SK-N-SH (cell line): ENCODE measurements around the gene INPP5K. TPM values are rescaled to one million over a fixed set of nuclear protein-coding genes. Genes with fewer than 3 reads are reported as not detected.

Experiments used
- CTCF ChIA-PET: fragments of 300-600, 350-600 bp; formaldehyde crosslinking; extraction: SDS; loops from one replicate; lab custom pipeline; 2021; lab: Yijun Ruan, JAX
- POLR2A ChIA-PET: fragments of 350-600 bp; sonication (Branson Sonifier 250); formaldehyde crosslinking; extraction: SDS; loops from one replicate; lab custom pipeline; 2020; ENCODE audit warnings: antibody characterized with exemption, inconsistent platforms; lab: Yijun Ruan, JAX
- DNase-seq: peaks from one replicate; pipeline ENCODE4 v3.0.0; 2012
- H2AFZ ChIP-seq: fragments of 200-600 bp; sonication (generic); 2 replicates; pipeline ENCODE4 v1.8.1; 2016; ENCODE audit warnings: antibody characterized with exemption, mild to moderate bottlenecking, low read depth
- H3F3A ChIP-seq: fragments of 200-600 bp; sonication (generic); replicated peaks from 2 replicates; pipeline ENCODE3; 2016; ENCODE audit warnings: antibody characterized with exemption, mild to moderate bottlenecking; ENCODE audit not compliant: insufficient read depth
- H3K27ac ChIP-seq, 2 experiments: fragments of 200-500 bp in 1 of 2; fragments of 200-600 bp in 1 of 2; sonication (Bioruptor generic) in 1 of 2; sonication (generic), shearing (Covaris generic) in 1 of 2; 2 replicates each; pipeline versions ENCODE4 v1.5.1 to v1.6.1; 2014 to 2016; ENCODE audit warnings: low read depth in 2 of 2, inconsistent platforms in 1 of 2, low read length in 1 of 2, mild to moderate bottlenecking in 1 of 2, mixed read lengths in 1 of 2
- H3K27me3 ChIP-seq: fragments of 200-600 bp; sonication (generic), shearing (Covaris generic); 2 replicates; pipeline ENCODE4 v1.6.1; 2016; ENCODE audit warnings: mixed run types; ENCODE audit not compliant: insufficient read depth
- H3K36me3 ChIP-seq, 2 experiments: fragments of 200-500 bp in 1 of 2; fragments of 200-600 bp in 1 of 2; sonication (Bioruptor generic) in 1 of 2; sonication (generic) in 1 of 2; replicated peaks in 1 of 2; 2 replicates each; pipeline versions ENCODE3 to v1.5.1; 2014 to 2016; ENCODE audit warnings: low read length in 1 of 2, mild to moderate bottlenecking in 1 of 2; ENCODE audit not compliant: insufficient read depth in 2 of 2, control insufficient read depth in 1 of 2
- H3K4me1 ChIP-seq, 2 experiments: fragments of 200-500 bp in 1 of 2; fragments of 200-600 bp in 1 of 2; sonication (Bioruptor generic) in 1 of 2; sonication (generic), shearing (Covaris generic) in 1 of 2; 2 replicates each; pipeline versions ENCODE4 v1.5.1 to v1.6.1; 2014 to 2016; ENCODE audit warnings: low read depth in 1 of 2, low read length in 1 of 2, mixed run types in 1 of 2; ENCODE audit not compliant: insufficient read depth in 2 of 2, control insufficient read depth in 1 of 2
- H3K4me2 ChIP-seq: fragments of 200-600 bp; sonication (generic), shearing (Covaris generic); 2 replicates; pipeline ENCODE4 v1.6.1; 2017; ENCODE audit warnings: mixed run types
- H3K4me3 ChIP-seq, 2 experiments: fragments of 200-500 bp in 1 of 2; fragments of 200-600 bp in 1 of 2; sonication (Bioruptor generic) in 1 of 2; sonication (generic), shearing (Covaris generic) in 1 of 2; 2 replicates each; pipeline versions ENCODE4 v1.5.1 to v1.8.1; 2014 to 2016; ENCODE audit warnings: low read depth in 2 of 2, inconsistent platforms in 1 of 2, low read length in 1 of 2, mild to moderate bottlenecking in 1 of 2, mixed read lengths in 1 of 2, moderate library complexity in 1 of 2
- H3K79me2 ChIP-seq: fragments of 200-600 bp; sonication (generic); 2 replicates; pipeline ENCODE4 v1.8.1; 2017; ENCODE audit warnings: mild to moderate bottlenecking; ENCODE audit not compliant: insufficient read depth
- H3K9ac ChIP-seq: fragments of 200-600 bp; sonication (generic); 2 replicates; pipeline ENCODE4 v1.6.1; 2017; ENCODE audit warnings: mixed run types
- H3K9me2 ChIP-seq: fragments of 200-600 bp; sonication (generic); 2 replicates; pipeline ENCODE4 v1.6.1; 2017; ENCODE audit warnings: mixed run types
- H3K9me3 ChIP-seq: fragments of 200-600 bp; sonication (generic); 2 replicates; pipeline ENCODE4 v1.6.1; 2017; ENCODE audit warnings: mixed run types, mild to moderate bottlenecking, moderate library complexity
- H4K20me1 ChIP-seq: fragments of 200-600 bp; sonication (generic); 2 replicates; pipeline ENCODE4 v1.6.1; 2017; ENCODE audit warnings: mild to moderate bottlenecking, mixed run types; ENCODE audit not compliant: insufficient read depth
- CTCF ChIP-seq: fragments of 200-600 bp; sonication (generic); IDR thresholded peaks from 2 replicates; pipeline ENCODE4 v1.6.1; 2017; ENCODE audit warnings: antibody characterized with exemption, mild to moderate bottlenecking, moderate library complexity
- EP300 ChIP-seq, 2 experiments: IDR thresholded peaks; 2 replicates each; pipeline versions ENCODE4 v1.4.0 to v1.6.1; 2012; ENCODE audit warnings: borderline replicate concordance in 1 of 2, low read depth in 1 of 2, low read length in 1 of 2
- FOSL2 ChIP-seq: IDR thresholded peaks from 2 replicates; pipeline ENCODE4 v1.4.0; 2012; ENCODE audit warnings: low read depth, mild to moderate bottlenecking, moderate library complexity, borderline replicate concordance
- GABPA ChIP-seq: IDR thresholded peaks from 2 replicates; pipeline ENCODE4 v1.4.0; 2012; ENCODE audit warnings: low read depth, mild to moderate bottlenecking
- MEF2A ChIP-seq: IDR thresholded peaks from 2 replicates; pipeline ENCODE4 v1.4.0; 2012; ENCODE audit warnings: low read depth, borderline replicate concordance
- NFIC ChIP-seq: IDR thresholded peaks from 2 replicates; pipeline ENCODE4 v1.4.0; 2012; ENCODE audit warnings: borderline replicate concordance
- NRF1 ChIP-seq: IDR thresholded peaks from 2 replicates; pipeline ENCODE4 v1.6.1; 2012; ENCODE audit warnings: low read depth, mild to moderate bottlenecking, low read length
- RAD21 ChIP-seq: IDR thresholded peaks from 2 replicates; pipeline ENCODE4 v1.6.1; 2012; ENCODE audit warnings: mild to moderate bottlenecking, low read length
- RCOR1 ChIP-seq: fragments of 150-350 bp; IDR thresholded peaks from 2 replicates; pipeline ENCODE4 v1.6.1; 2017; ENCODE audit warnings: antibody characterized with exemption, low read length
- REST ChIP-seq: IDR thresholded peaks from 2 replicates; pipeline ENCODE4 v1.6.1; 2012; ENCODE audit warnings: mild to moderate bottlenecking, low read depth, low read length, moderate library complexity
- TAF1 ChIP-seq: IDR thresholded peaks from 2 replicates; pipeline ENCODE4 v1.6.1; 2012; ENCODE audit warnings: low read depth, mild to moderate bottlenecking, low read length, moderate library complexity, borderline replicate concordance
- TEAD4 ChIP-seq: IDR thresholded peaks from 2 replicates; pipeline ENCODE4 v1.4.0; 2012; ENCODE audit warnings: mild to moderate bottlenecking, borderline replicate concordance; ENCODE audit not compliant: insufficient read depth
- USF2 ChIP-seq: fragments of 150-350 bp; IDR thresholded peaks from 2 replicates; pipeline ENCODE4 v1.6.1; 2017; ENCODE audit warnings: antibody characterized with exemption, low read length, low read depth, borderline replicate concordance
- WGBS: methylation state at CpG from one replicate; pipeline ENCODE4 v1.1.6; 2017; ENCODE audit warnings: low lambda C conversion rate; 5-methylcytosine and 5-hydroxymethylcytosine counted together
- polyA plus RNA-seq, 3 experiments: library from polyadenylated mRNA; depleted of rRNA; stranded (reverse); fragments of >200 nt; gene quantifications; 2 replicates each; pipeline ENCODE4 v1.2.3, GENCODE V29; 2012
- TF ChIP-seq, protein P1 (sequence below): IDR thresholded peaks from 2 replicates; pipeline ENCODE4; 2012
- TF ChIP-seq, protein P2 (sequence below): IDR thresholded peaks from 2 replicates; pipeline ENCODE4 v1.4.0; 2012; ENCODE audit warnings: low read depth, borderline replicate concordance
- TF ChIP-seq, protein P3 (sequence below): IDR thresholded peaks from 2 replicates; pipeline ENCODE4 v1.4.0; 2012; ENCODE audit warnings: low read depth, borderline replicate concordance

Gene INPP5K
- polyA plus RNA-seq, 1 of the 3 experiments (the other 2 are of a cell fraction) = 26.2 TPM

GRCh38 chr17:1511756-1512321 is 4.6 kb downstream of the INPP5K start:
- ChIA-PET CTCF (no interaction called here), POLR2A (interaction anchor here (1.7 kb wide), 1 partner anchor 13 kb away, joined by 5 read pairs; no protein-coding TSS in a partner anchor)
- H3K9me3 ChIP-seq = no peaks in the 10 kb centered on the region
- no peak overlapping the region for H3K4me3 ChIP-seq
- H3K4me2 ChIP-seq = no peak overlapping the region
- H3K4me1 ChIP-seq = peaks cover 0 to 10% of the 10 kb centered on the region in 2 experiments; a peak in 2 of 4 replicates
- H3K36me3 ChIP-seq = peaks cover 9 to 38% of the 10 kb centered on the region in 2 experiments
- no peak overlapping the region for H2AFZ ChIP-seq
- 93% methylated on average over 7 of the region's 7 CpGs for WGBS
- no peaks in the 10 kb centered on the region for H3K9me2 ChIP-seq
- peaks cover 9% of the 10 kb centered on the region for H3F3A ChIP-seq
- no peak for TF ChIP-seq MEF2A
- TF ChIP-seq GABPA = no peak
- TF ChIP-seq, protein P1, sequence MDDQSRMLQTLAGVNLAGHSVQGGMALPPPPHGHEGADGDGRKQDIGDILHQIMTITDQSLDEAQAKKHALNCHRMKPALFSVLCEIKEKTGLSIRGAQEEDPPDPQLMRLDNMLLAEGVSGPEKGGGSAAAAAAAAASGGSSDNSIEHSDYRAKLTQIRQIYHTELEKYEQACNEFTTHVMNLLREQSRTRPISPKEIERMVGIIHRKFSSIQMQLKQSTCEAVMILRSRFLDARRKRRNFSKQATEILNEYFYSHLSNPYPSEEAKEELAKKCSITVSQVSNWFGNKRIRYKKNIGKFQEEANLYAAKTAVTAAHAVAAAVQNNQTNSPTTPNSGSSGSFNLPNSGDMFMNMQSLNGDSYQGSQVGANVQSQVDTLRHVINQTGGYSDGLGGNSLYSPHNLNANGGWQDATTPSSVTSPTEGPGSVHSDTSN = no peak
- TF ChIP-seq RAD21 = no peak
- H3K9ac ChIP-seq = no peak overlapping the region
- H3K27me3 ChIP-seq = no peaks in the 10 kb centered on the region
- no peak overlapping the region for H3K27ac ChIP-seq
- H3K79me2 ChIP-seq = peaks cover 23% of the 10 kb centered on the region
- no peak for DNase-seq
- H4K20me1 ChIP-seq = no peaks in the 10 kb centered on the region

- H3K27me3 ChIP-seq = no peaks in the 10 kb centered on the region
- no peak overlapping the region for H2AFZ ChIP-seq
- H3K36me3 ChIP-seq = peaks cover 9 to 42% of the 10 kb centered on the region in 2 experiments
- no peaks in the 10 kb centered on the region for H3K9me2 ChIP-seq
- CTCF ChIA-PET = interaction anchor here (2.3 kb wide), 1 partner anchor 12 kb away, joined by 13 read pairs; no protein-coding TSS in a partner anchor
- H3K4me1 ChIP-seq = peaks cover 0 to 10% of the 10 kb centered on the region in 2 experiments; a peak in 2 of 4 replicates
- WGBS = 94% methylated on average over 10 of the region's 11 CpGs
- POLR2A ChIA-PET = interaction anchor here (1.7 kb wide), 1 partner anchor 12 kb away, joined by 5 read pairs; no protein-coding TSS in a partner anchor
- H3K9ac ChIP-seq = no peak overlapping the region
- no peak for DNase-seq
- no peak overlapping the region for H3K27ac ChIP-seq
- peaks cover 9% of the 10 kb centered on the region for H3F3A ChIP-seq
- H3K9me3 ChIP-seq = no peaks in the 10 kb centered on the region
- H3K79me2 ChIP-seq = peaks cover 23% of the 10 kb centered on the region
- no peaks in the 10 kb centered on the region for H4K20me1 ChIP-seq
- no peak overlapping the region for H3K4me3 ChIP-seq
- H3K4me2 ChIP-seq = no peak overlapping the region
- TF ChIP-seq, protein P2, sequence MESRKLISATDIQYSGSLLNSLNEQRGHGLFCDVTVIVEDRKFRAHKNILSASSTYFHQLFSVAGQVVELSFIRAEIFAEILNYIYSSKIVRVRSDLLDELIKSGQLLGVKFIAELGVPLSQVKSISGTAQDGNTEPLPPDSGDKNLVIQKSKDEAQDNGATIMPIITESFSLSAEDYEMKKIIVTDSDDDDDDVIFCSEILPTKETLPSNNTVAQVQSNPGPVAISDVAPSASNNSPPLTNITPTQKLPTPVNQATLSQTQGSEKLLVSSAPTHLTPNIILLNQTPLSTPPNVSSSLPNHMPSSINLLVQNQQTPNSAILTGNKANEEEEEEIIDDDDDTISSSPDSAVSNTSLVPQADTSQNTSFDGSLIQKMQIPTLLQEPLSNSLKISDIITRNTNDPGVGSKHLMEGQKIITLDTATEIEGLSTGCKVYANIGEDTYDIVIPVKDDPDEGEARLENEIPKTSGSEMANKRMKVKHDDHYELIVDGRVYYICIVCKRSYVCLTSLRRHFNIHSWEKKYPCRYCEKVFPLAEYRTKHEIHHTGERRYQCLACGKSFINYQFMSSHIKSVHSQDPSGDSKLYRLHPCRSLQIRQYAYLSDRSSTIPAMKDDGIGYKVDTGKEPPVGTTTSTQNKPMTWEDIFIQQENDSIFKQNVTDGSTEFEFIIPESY = no peak
- TF ChIP-seq USF2 (no peak), REST (no peak), FOSL2 (no peak), NRF1 (no peak), CTCF (no peak), EP300 (IDR thresholded peaks at IDR 0.05; ENCODE audit: borderline replicate concordance in 1 of 2, low read depth in 1 of 2, low read length in 1 of 2) (no peak), NFIC (no peak), RCOR1 (no peak), TAF1 (no peak), TEAD4 (no peak)
- TF ChIP-seq, protein P3, sequence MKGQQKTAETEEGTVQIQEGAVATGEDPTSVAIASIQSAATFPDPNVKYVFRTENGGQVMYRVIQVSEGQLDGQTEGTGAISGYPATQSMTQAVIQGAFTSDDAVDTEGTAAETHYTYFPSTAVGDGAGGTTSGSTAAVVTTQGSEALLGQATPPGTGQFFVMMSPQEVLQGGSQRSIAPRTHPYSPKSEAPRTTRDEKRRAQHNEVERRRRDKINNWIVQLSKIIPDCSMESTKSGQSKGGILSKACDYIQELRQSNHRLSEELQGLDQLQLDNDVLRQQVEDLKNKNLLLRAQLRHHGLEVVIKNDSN = no peak
Observed at GRCh38 chr17:1511290-1511689, 5.1 kb downstream of the INPP5K start.
